ENCODE results near the gene EHD1. TPM values are rescaled to one million over a fixed set of nuclear protein-coding genes. Genes with fewer than 3 reads are reported as not detected.
A peak's percentile ranks its signal among the peaks of the same experiment; 100 is the strongest.
"Not testable (repeated sequence)": the region's sequence is repeated elsewhere in the genome, so short reads cannot be mapped to it uniquely, and the experiment has no call there.

Gene EHD1
- polyA plus RNA-seq, 1 donor (not counting 4 experiments of a cell fraction or from before 2014, with no cell fraction given) = 73.9 TPM

GRCh38 chr11:64846998-64847666 is 31.3 kb downstream of the EHD1 start:
- Histone ChIP-seq H4K20me1 (ENCODE audit: control insufficient read depth, extremely low read depth, insufficient read depth, low read length) (no peaks in the 10 kb centered on the region), H3K9ac (ENCODE audit: control insufficient read depth, extremely low read depth, insufficient read depth, low read length) (no peak overlapping the region), H3K27ac (ENCODE audit: control insufficient read depth, insufficient read depth, low read length) (no peak overlapping the region), H3K4me3 (ENCODE audit: control insufficient read depth in 2 of 3, extremely low read depth in 1 of 3, insufficient read depth in 2 of 3, low read depth in 1 of 3, low read length in 3 of 3) (no peak overlapping the region), H3K79me2 (ENCODE audit: control insufficient read depth, insufficient read depth, low read length) (peaks cover 9% of the 10 kb centered on the region), H3K9me1 (ENCODE audit: control insufficient read depth, extremely low read depth, insufficient read depth, low read length) (no peaks in the 10 kb centered on the region), H3K4me1 (ENCODE audit: control insufficient read depth, extremely low read depth, insufficient read depth, low read length) (peaks cover 59% of the 10 kb centered on the region), H3K9me3 (ENCODE audit: control insufficient read depth, low read depth, low read length) (no peaks in the 10 kb centered on the region), H3K4me2 (ENCODE audit: control insufficient read depth, extremely low read depth, insufficient read depth, low read depth, low read length) (no peak overlapping the region), H2AFZ (ENCODE audit: control insufficient read depth, low read length) (no peak overlapping the region), H3K27me3 (ENCODE audit: control insufficient read depth, extremely low read depth, insufficient read depth, low read length) (no peaks in the 10 kb centered on the region), H3K36me3 (ENCODE audit: control insufficient read depth in 2 of 2, extremely low read depth in 1 of 2, insufficient read depth in 2 of 2, low read length in 2 of 2) (peaks cover 1 to 11% of the 10 kb centered on the region in 2 experiments)
- FAIRE-seq (peak; percentile 36), DNase-seq (ENCODE audit: low read depth, low spot score) (peak; percentile 67)
- dilution Hi-C loops (cut with MboI; ENCODE audit: extremely low pct_ligation_motif_present, low sequenced_read_pairs) = no loop called here
- TF ChIP-seq EZH2 (IDR thresholded peaks at IDR 0.05; ENCODE audit: low read length) (no peak), CTCF (optimal IDR thresholded peaks at IDR 0.05 in 1 of 3, IDR thresholded peaks at IDR 0.05 in 1 of 3, conservative IDR thresholded peaks at IDR 0.05 in 1 of 3; ENCODE audit: extremely low read depth in 1 of 3, insufficient read depth in 2 of 3, low read length in 3 of 3) (peak in 2 of 3 experiments; percentile 86 to 96)

GRCh38 chr11:64845776-64846129 is 32.7 kb downstream of the EHD1 start:
- H3K9ac ChIP-seq (ENCODE audit: control insufficient read depth, extremely low read depth, insufficient read depth, low read length); DNase-seq (ENCODE audit: low read depth, low spot score); FAIRE-seq; H2AFZ ChIP-seq (ENCODE audit: control insufficient read depth, low read length); H3K36me3 ChIP-seq (ENCODE audit: control insufficient read depth in 2 of 2, extremely low read depth in 1 of 2, insufficient read depth in 2 of 2, low read length in 2 of 2); H4K20me1 ChIP-seq (ENCODE audit: control insufficient read depth, extremely low read depth, insufficient read depth, low read length); H3K27ac ChIP-seq (ENCODE audit: control insufficient read depth, insufficient read depth, low read length); H3K4me3 ChIP-seq (ENCODE audit: control insufficient read depth in 2 of 3, extremely low read depth in 1 of 3, insufficient read depth in 2 of 3, low read depth in 1 of 3, low read length in 3 of 3); H3K4me2 ChIP-seq (ENCODE audit: control insufficient read depth, extremely low read depth, insufficient read depth, low read depth, low read length); H3K9me3 ChIP-seq (ENCODE audit: control insufficient read depth, low read depth, low read length); H3K9me1 ChIP-seq (ENCODE audit: control insufficient read depth, extremely low read depth, insufficient read depth, low read length); H3K27me3 ChIP-seq (ENCODE audit: control insufficient read depth, extremely low read depth, insufficient read depth, low read length); dilution Hi-C loops (cut with MboI; ENCODE audit: extremely low pct_ligation_motif_present, low sequenced_read_pairs): not testable (repeated sequence)
- Histone ChIP-seq H3K79me2 (ENCODE audit: control insufficient read depth, insufficient read depth, low read length) (peaks cover 13% of the 10 kb centered on the region), H3K4me1 (ENCODE audit: control insufficient read depth, extremely low read depth, insufficient read depth, low read length) (peaks cover 53% of the 10 kb centered on the region)
